Measurements from ENCODE around the gene CFAP97D2.
"Not testable (repeated sequence)": the region's sequence is repeated elsewhere in the genome, so short reads cannot be mapped to it uniquely, and the experiment has no call there.

Gene CFAP97D2

DNA sequence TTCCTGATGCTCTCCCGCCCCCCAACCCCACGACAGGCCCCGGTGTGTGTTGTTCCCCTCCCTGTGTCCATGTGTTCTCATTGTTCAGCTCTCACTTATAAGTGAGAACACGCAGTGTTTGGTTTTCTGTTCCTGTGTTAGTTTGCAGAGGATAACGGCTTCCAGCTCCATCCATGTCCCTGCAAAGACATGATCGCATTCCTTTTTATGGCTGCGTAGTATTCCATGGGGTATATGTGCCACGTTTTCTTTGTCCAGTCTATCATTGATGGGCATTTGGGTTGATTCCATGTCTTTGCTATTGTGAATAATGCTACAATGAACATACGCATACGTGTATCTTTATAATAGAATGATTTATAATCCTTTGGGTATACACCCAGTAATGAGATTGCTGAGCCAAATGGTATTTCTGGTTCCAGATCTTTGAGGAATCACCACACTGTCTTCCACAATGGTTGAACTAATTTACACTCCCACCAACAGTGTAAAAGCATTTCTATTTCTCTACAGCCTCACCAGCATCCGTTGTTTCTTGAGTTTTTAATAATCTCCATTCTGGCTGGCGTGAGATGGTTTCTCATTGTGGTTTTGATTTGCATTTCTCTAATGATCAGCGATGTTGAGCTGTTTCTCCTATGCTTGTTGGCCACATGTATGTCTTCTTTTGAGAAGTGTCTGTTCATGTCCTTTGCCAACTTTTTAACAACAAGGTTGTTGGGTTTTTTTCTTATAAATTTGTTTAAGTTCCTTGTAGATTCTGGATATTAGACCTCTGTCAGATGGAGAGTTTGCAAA lies 20.0 kb upstream of the CFAP97D2 start:
- not testable (repeated sequence) for DNase-seq

GRCh38 chr13:114161028-114161556 lies 18.0 kb upstream of the CFAP97D2 start:
- no peak for DNase-seq

DNA sequence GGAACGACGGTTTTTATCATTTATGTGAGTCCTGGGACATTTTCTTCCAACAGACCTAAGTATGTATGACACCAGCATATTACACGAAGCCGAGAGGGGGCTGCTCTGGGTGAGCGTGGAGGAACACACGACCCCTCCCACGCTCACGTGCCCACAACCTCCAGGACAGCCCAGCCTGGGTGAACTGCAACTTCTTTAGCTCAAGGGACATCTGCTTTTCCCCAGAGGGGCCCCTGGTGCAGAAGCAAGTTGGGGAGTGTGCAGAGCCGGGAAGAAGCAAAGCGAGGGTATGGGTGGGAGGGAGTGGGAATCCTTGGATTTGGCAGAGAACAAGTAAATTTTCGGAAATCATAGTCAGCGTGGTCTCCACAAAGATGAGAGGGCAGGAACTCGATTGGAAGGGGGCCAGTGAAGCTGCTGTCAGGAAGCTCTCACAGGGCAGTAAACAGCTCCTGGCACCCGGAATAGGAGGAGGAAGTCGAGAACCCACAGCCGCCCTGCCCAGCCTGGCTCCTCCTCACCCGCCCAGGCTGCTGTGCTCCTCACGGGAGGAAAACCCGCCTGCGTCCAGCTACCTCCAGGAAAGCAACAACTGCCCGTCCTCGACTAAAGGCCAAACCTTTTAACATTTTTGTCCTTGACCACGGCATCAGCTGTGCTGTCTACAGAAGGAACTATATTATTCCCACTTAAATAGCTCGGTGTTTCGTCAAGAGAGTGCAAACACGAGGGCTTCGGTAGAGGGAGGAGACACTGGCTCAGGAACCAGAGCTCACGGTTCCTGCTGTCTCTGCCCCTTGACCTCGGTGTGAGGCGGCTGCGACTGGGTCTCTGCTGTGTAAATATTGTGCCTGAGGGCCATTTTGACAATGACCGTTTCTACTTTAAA lies 17.2 kb upstream of the CFAP97D2 start:
- DNase-seq = no peak

DNA sequence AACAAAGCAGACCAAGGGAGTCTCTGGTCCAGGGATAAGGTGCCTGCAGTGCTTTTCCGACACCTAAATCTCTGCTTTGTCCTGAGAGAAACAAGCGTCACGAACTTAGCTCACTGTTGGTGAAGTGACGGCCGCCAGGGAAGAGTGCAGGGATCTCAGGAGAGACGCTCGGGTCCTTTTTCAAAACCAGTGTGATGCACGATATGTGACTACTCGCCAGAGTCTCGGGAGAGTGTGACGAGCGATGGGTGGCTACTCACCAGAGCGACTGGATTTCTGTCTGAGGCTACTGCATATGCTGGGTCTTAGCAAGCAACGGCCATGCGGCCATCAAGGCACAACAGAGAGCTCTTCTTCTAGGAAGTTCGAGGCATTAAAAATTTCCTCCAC lies 16.5 kb upstream of the CFAP97D2 start:
- no peak for DNase-seq

DNA sequence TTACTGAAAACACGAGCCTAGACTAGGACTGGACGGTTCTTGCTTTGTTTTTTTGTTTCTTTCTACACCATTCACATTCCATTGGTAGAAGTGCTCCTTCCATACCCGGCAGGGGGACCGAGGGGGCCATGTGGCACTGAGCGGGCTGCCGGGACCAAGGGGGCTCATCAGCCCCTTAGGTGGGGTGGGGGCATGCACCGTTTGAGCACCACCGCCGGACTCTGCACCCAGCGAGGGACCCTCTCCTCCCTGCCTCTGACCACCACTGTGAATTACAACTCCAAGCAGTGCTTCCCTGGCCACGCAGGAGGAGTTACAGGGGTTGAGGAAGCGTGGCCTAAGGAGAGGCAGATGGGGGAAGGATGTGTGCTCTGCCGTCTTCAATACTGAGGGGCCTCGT lies 15.0 kb upstream of the CFAP97D2 start:
- no peak for DNase-seq

- no peak for DNase-seq
Measured at GRCh38 chr13:114164681-114165429, 14.2 kb upstream of the CFAP97D2 start.

GRCh38 chr13:114166381-114167131 lies 12.5 kb upstream of the CFAP97D2 start:
- DNase-seq = no peak

- DNase-seq = no peak
Measured at GRCh38 chr13:114167426-114167825, 11.6 kb upstream of the CFAP97D2 start.

- no peak for DNase-seq
Measured at GRCh38 chr13:114167885-114168284, 11.2 kb upstream of the CFAP97D2 start.

- no peak for DNase-seq
Measured at GRCh38 chr13:114173272-114173671, 5.8 kb upstream of the CFAP97D2 start.

GRCh38 chr13:114173745-114174144 lies 5.3 kb upstream of the CFAP97D2 start:
- DNase-seq = no peak

GRCh38 chr13:114174529-114174961 lies 4.5 kb upstream of the CFAP97D2 start:
- DNase-seq = no peak

DNA sequence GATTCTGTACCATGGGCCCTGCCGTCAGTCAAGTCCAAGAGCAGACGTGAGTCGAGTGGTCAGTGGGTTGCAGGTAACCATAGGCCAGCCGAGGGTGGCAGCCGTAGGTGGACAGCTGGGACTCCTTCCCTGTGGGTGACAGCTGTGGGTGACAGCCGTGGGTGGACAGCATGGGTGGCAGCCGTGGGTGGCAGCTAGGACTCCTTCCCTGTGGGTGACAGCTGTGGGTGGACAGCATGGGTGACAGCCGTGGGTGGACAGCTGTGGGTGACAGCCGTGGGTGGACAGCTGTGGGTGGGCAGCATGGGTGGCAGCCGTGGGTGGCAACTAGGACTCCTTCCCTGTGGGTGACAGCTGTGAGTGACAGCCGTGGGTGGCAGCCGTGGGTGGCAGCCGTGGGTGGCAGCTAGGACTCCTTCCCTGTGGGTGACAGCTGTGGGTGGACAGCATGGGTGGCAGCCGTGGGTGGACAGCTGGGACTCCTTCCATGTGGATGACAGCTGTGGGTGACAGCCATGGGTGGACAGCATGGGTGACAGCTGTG lies 2.6 kb upstream of the CFAP97D2 start:
- DNase-seq = not testable (repeated sequence)

GRCh38 chr13:114177245-114178010 lies 1.6 kb upstream of the CFAP97D2 start:
- no peak for DNase-seq

DNA sequence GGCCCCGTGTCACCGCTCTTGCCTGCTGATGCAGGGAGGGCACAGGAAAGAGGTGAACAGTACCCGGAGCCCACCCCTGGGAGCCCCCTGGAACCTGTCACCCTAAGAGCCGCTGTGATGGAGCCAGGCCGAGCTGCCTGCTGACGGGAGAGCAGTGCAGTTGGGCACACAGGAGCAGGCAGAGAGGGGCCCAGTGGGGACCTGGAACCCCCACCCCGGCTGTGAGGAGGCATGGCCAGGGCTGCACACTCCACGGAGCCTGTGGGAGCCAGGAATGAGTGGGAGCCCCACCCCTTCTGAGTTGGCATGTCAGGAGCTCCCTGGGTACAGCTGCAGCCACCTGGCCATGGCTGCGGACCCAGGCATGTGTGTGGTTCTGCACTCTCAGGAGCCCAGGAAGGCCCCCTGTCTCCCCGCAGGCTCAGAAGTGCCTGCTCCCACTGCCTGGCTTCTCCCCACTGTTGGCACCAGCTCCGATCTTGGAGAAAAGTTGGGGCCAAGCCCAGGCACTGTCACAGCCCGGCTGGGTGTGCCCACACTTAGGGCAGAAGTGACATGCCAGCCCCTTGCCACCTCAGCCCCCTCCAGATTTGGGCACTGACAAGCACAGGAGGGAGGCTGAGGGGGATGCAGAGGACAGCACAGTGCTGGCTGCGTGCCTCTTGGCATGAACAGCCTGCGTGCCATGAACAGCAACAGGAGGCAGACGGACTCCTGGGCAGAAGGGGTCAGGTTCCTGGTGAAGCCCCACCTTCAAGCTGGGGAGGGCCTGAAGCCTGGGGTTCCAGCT lies 6.3 kb downstream of the CFAP97D2 start:
- DNase-seq = no peak

DNA sequence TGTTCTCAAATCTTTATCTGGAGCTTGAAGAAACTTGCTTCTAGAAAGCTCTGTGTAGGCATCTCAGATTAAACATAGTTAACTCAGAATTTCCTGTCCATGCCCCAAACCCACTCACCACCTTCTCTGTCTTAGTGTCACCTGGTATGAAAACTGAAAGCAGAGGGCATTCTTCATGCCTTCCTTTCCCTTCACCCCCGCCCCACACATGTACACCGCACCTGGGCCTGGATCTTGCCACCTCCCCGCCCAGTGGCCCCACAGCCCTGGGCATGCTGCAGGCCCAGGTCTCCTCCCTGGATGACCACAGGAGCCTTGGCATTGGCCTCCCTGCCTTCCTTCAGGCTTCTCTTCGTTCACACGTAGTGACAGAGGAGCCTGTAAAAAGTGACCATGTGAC lies 15.8 kb downstream of the CFAP97D2 start:
- no peak for DNase-seq

DNA sequence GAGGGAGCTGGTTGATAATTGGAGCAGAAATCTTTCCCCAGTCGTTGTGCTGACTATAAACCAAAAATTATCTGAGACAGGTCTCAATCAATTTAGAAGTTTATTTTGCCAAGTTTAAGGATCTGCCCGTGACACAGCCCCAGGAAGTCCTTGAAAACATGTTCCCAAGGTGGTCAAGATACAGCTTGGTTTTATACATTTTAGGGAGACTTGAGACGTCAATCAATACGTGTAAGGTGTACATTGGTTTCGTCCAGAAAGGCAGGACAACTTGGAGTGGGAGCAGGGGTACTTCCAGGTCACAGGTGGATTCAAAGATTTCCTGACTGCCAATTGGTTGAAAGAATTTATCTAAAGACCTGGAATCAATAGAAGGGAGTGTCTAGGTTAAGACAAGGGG lies 17.6 kb downstream of the CFAP97D2 start:
- DNase-seq = no peak

DNA sequence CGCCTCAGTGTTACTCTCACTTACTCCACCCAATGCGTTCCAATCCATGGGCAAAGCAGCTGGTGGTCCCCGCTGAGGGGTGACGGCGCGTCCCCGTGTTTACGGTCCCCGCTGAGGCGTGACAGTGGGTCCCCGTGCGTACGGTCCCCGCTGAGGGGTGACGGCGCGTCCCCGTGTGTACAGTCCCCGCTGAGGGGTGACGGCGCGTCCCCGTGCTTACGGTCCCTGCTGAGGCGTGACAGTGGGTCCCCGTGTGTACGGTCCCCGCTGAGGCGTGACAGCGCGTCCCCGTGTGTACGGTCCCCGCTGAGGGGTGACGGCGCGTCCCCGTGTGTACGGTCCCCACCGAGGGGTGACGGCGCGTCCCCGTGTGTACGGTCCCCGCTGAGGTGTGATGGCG lies 19.5 kb downstream of the CFAP97D2 start:
- DNase-seq = no peak

GRCh38 chr13:114199526-114199925 lies 20.5 kb downstream of the CFAP97D2 start:
- not testable (repeated sequence) for DNase-seq

DNA sequence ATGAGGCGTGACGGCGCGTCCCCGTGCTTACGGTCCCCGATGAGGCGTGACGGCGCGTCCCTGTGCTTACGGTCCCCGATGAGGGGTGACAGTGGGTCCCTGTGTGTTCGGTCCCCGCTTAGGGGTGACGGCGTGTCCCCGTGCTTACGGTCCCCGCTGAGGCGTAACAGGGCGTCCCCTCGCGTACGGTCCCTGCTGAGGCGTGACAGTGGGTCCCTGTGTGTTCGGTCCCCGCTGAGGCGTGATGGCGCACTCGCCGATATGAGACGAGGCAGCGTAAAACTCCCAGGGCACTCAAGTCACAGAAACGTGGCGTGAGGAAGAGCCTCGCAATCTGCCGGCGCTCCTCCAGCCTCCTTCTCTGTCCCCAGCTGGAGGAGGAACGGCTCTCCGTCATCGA lies 20.9 kb downstream of the CFAP97D2 start:
- no peak for DNase-seq
